Hematopoietic multipotent progenitor cell treated with erythropoietin and hydrocortisone succinate and interleukin-3 and kit ligand, for 17 days (in vitro differentiated cells): ENCODE data around the gene SRP72.

Source experiments
- DNase-seq: peaks from one replicate; pipeline ENCODE4 v3.0.0-alpha.2; 2015; ENCODE audit warnings: low spot score

The SRP72 gene

GRCh38 chr4:56550642-56551041, 83.2 kb downstream of the SRP72 start:
- DNase-seq: no peak

DNA sequence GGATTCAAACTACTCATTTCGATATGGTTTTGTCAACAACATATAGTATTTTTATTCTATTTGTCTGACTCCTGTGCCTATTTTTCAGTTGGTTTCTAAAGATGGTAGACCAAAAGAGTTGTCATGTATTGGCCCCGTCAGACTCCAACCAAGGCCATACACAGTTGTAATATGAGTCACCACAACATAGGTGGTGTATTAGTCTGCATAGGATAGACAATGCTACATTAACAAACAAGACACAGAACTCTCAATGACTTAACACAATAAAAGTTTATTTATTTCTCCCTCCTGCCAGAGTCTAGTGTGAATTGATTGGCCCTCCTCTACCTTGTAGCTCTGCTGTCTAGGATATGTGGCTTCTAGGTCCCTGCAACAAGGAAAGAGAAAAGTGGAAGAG, 84.1 kb downstream of the SRP72 start:
- no peak for DNase-seq

DNA sequence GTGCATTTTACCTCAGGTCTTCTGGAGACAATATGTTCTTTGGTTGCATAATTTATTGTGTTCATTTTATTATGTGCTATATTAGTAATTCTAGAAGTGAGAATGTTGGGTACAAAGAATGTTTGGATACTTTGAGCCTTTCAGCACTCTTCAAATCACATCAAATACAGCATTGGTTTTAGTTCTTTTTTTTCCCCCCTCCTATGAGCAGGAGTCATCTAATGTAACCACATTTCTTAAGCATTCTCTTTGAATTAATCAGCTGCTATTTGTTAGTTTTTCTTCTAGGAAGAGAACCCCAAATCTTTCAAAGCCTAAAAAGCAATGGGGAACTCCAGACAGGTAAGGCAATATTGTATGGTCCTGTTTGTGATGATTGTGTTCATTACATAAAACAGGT, 84.9 kb downstream of the SRP72 start:
- DNase-seq: no peak
